Esophagus muscularis mucosa (tissue), 4 donors: ENCODE measurements around the gene NUP50.

ENCODE experiments used
- CTCF ChIP-seq, 3 experiments: fragments of 200-600 bp in 2 of 3; fragments of 450-650 bp in 1 of 3; sonication (generic) in 2 of 3; IDR thresholded peaks; one replicate each; pipeline ENCODE4 v1.5.1; 2017 to 2019; ENCODE audit warnings: antibody characterized with exemption in 3 of 3, mild to moderate bottlenecking in 2 of 3, moderate library complexity in 1 of 3
- EP300 ChIP-seq: sonication (generic); formaldehyde crosslinking; IDR thresholded peaks from one replicate; pipeline ENCODE4 v1.6.1; 2017; ENCODE audit warnings: antibody characterized with exemption
- POLR2A ChIP-seq: fragments of 450-650 bp; IDR thresholded peaks from one replicate; pipeline ENCODE4 v1.6.1; 2017; ENCODE audit warnings: antibody characterized with exemption, moderate library complexity, mild to moderate bottlenecking, low read depth
- POLR2AphosphoS5 ChIP-seq, 2 donors: sonication (generic); formaldehyde crosslinking; IDR thresholded peaks; one replicate each; pipeline ENCODE4 v1.6.1; 2017; ENCODE audit warnings: antibody characterized with exemption in 2 of 2

DNA sequence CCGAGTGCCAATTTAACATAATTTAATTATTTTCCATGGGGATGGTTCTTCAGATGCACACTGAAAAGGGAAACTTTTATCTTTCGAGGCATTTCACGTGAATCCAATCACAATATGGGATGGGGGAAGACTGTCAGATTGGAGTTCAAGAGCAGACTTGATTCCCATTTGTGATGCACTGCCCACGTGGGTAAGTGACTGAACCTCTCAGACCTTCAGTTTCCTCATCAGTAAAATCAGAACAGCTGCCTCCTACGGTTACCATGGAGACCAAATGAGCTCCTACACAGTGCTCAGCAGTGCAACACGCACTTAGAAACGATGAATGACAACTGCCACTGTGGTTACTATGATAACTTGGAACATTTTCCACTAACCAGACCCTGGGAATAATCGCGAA lies 55.3 kb downstream of the NUP50 start:
- TF ChIP-seq CTCF (IDR thresholded peaks at IDR 0.05) = no peak
- no peak for TF ChIP-seq POLR2A
- TF ChIP-seq POLR2AphosphoS5 (IDR thresholded peaks at IDR 0.05) = no peak
- no peak for TF ChIP-seq EP300
